T-helper 17 cell (primary cell): ENCODE measurements around the gene PLA2R1. TPM values are rescaled to one million over a fixed set of nuclear protein-coding genes. Genes with fewer than 3 reads are reported as not detected.

Experiments used
- ATAC-seq: fragments of 150-1000 bp; cut with Tn5 transposase; 2 replicates; pipeline ENCODE4 v1.10.0; 2021; ENCODE audit warnings: mild to moderate bottlenecking, moderate library complexity
- DNase-seq, 3 donors: peaks; one replicate each; pipeline versions ENCODE4 v3.0.0 to v3.0.0-alpha.2; 2020 to 2021
- H3K9me3 ChIP-seq: one replicate; pipeline ENCODE4 v1.7.0; 2013; ENCODE audit warnings: low read length, mild to moderate bottlenecking; ENCODE audit not compliant: control insufficient read depth, poor library complexity, severe bottlenecking
- H3K27ac Mint-ChIP-seq: one replicate; pipeline ENCODE4 v1.8.0; 2022; ENCODE audit warnings: mild to moderate bottlenecking, moderate library complexity, mixed read lengths
- H3K27me3 Mint-ChIP-seq: one replicate; pipeline ENCODE4 v1.8.0; 2022; ENCODE audit warnings: mixed read lengths
- H3K36me3 Mint-ChIP-seq: one replicate; pipeline ENCODE4 v1.8.0; 2022; ENCODE audit warnings: low read depth, mixed read lengths
- H3K4me1 Mint-ChIP-seq: one replicate; pipeline ENCODE4 v1.8.0; 2022; ENCODE audit warnings: mild to moderate bottlenecking, mixed read lengths
- H3K4me3 Mint-ChIP-seq: one replicate; pipeline ENCODE4 v1.8.0; 2022; ENCODE audit warnings: mild to moderate bottlenecking, moderate library complexity, mixed read lengths
- total RNA-seq, 4 donors: library from RNA in 2 of 4; stranded (reverse) in 2 of 4; gene quantifications; one replicate each; pipeline ENCODE4 v1.2.3 and lab custom pipeline; 2022 to 2026

Gene PLA2R1
- total RNA-seq, 2 donors from 2014 or later = not detected

- H3K9me3 ChIP-seq = no peaks in the 10 kb centered on the region
- peak; percentile 78 for ATAC-seq
- Mint-ChIP-seq H3K36me3 (peaks cover 12% of the 10 kb centered on the region), H3K27me3 (no peaks in the 10 kb centered on the region), H3K27ac (peak overlapping the region; percentile 74), H3K4me3 (no peak overlapping the region), H3K4me1 (peaks cover 40% of the 10 kb centered on the region)
- DNase-seq = no peak
Observed at GRCh38 chr2:159895258-159896065, 167.0 kb downstream of the PLA2R1 start.

DNA sequence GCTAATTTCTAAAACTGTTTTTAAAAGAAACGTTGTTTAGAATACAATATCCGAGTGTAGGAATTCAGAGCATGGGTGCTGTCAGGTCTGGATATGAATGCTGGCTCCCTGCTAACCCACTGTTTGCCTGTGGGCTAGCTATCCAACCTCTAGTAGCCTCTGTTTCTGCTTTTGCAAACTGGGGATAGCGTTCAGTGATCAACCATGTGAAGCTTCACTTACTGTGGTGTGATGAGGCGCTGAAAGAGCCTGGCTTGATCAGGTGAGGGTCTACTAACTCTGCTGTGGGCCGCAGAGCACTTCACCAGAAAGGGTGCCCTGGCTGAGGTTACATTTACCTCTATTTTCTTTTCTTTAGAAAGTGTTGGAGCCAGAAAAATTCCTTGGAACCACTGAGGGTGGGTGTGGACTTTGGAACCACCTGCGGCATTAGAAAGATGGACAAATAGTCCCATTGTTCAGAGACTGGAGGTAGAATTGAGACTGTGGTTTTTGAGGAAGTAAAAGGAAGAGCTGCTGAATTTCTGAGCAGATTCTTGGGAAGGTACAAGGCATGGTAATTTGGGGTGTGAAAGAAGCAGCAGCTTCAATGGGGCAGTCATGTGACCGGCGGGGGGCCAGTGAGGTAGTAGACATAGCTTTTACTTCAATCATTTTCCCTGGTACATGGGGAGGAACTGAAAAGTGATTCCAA lies 168.1 kb downstream of the PLA2R1 start:
- no peaks in the 10 kb centered on the region for H3K27me3 Mint-ChIP-seq
- no peak overlapping the region for H3K4me3 Mint-ChIP-seq
- H3K36me3 Mint-ChIP-seq = peaks cover 13% of the 10 kb centered on the region
- H3K9me3 ChIP-seq = no peaks in the 10 kb centered on the region
- peak overlapping the region; percentile 74 for H3K27ac Mint-ChIP-seq
- no peak for ATAC-seq
- no peak for DNase-seq
- H3K4me1 Mint-ChIP-seq = peaks cover 47% of the 10 kb centered on the region

GRCh38 chr2:159892990-159893810 lies 169.2 kb downstream of the PLA2R1 start:
- peaks cover 13% of the 10 kb centered on the region for H3K36me3 Mint-ChIP-seq
- no peak overlapping the region for H3K4me3 Mint-ChIP-seq
- H3K27ac Mint-ChIP-seq = no peak overlapping the region
- H3K27me3 Mint-ChIP-seq = no peaks in the 10 kb centered on the region
- H3K4me1 Mint-ChIP-seq = peaks cover 45% of the 10 kb centered on the region
- DNase-seq (no peak), ATAC-seq (no peak)
- no peaks in the 10 kb centered on the region for H3K9me3 ChIP-seq

DNA sequence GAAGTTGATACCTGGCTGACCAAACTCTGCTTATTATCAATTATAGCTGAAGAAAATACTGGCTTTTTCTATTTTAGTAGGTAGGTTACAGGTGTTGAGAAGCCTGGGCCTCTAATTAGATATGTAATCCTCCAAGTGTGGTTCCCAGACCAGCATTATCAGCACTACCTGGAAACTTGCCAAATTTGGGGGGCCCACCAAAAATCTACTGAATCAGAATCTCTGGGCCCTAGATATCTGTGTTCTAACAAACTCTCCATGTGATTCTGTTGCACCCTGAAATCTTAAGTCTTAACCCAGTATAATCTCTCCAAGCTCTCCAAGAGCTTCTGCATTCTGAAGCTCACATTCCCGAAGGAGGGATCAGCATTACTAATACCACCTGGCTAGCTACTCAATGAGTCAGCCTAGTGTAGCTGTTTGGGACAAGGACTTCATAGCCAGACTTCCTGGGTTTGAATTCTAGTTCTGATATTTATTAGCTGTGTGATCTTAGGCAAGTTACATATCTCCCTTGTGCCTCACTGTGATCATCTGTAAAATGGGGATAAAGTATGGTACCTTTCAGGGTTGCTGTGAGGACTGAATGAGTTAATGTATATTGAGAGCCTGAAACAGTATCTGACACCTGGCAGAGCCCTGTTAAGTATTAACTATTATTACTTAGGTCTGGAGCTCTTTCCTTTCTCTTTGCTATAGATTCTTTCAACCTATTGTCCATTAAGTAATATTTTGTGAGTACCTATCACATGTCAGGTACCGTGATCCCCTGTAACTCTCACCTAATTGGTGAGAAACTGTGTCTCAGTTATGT lies 170.3 kb downstream of the PLA2R1 start:
- no peak overlapping the region for H3K4me3 Mint-ChIP-seq
- ATAC-seq = no peak
- no peak for DNase-seq
- H3K9me3 ChIP-seq = no peaks in the 10 kb centered on the region
- no peaks in the 10 kb centered on the region for H3K27me3 Mint-ChIP-seq
- peaks cover 13% of the 10 kb centered on the region for H3K36me3 Mint-ChIP-seq
- no peak overlapping the region for H3K27ac Mint-ChIP-seq
- peaks cover 41% of the 10 kb centered on the region for H3K4me1 Mint-ChIP-seq

DNA sequence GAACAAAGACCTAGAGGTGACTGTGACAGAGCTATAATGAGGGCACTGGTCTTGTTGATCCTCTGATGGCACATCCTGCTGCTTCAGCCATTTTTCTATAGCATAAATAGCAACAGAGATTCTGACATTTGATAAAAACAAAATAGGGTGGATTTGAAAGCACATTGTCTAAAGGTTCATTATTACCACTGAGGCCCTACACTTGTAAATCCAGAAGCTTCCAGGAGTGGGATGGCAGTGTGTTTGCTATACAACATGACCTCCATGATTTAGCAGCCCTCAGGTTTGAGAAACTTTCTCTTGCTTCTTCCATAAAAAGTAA lies 171.2 kb downstream of the PLA2R1 start:
- no peak for ATAC-seq
- H3K4me1 Mint-ChIP-seq = peaks cover 36% of the 10 kb centered on the region
- peaks cover 13% of the 10 kb centered on the region for H3K36me3 Mint-ChIP-seq
- no peaks in the 10 kb centered on the region for H3K9me3 ChIP-seq
- no peak for DNase-seq
- no peak overlapping the region for H3K27ac Mint-ChIP-seq
- no peak overlapping the region for H3K4me3 Mint-ChIP-seq
- H3K27me3 Mint-ChIP-seq = no peaks in the 10 kb centered on the region

- peaks cover 13% of the 10 kb centered on the region for H3K36me3 Mint-ChIP-seq
- ATAC-seq (peak; percentile 83), DNase-seq (no peak)
- H3K27me3 Mint-ChIP-seq = no peaks in the 10 kb centered on the region
- peaks cover 32% of the 10 kb centered on the region for H3K4me1 Mint-ChIP-seq
- no peaks in the 10 kb centered on the region for H3K9me3 ChIP-seq
- peak overlapping the region; percentile 63 for H3K4me3 Mint-ChIP-seq
- peak overlapping the region; percentile 45 for H3K27ac Mint-ChIP-seq
Observed at GRCh38 chr2:159890551-159891266, 171.7 kb downstream of the PLA2R1 start.

DNA sequence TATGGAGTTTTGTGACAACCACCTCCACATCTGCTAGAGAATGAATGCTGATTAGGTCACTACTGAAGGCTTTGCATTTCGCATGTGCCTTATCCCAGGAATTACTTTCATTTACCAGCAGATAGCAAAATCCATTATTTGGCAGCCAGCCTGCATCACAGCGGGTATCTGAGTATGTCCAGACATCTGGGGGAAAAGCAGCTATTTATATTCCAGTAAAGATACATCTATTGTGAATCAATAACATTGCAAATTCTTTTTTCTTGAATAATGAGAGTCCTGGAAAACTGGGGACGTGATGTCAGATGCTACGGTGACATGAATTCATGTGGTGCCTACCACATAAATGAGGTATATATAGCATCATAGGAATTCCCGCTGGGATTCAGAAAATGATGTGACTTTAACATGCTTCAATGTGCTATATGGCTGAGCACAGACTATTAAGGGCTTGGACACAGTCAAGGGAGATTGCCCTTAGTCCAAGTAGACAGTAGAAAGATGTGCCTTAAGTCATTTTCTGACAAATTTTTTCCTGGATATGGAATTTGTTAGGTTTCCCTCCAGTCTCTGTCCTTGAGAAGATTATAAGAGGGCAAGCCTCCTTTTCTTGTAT lies 180.2 kb downstream of the PLA2R1 start:
- DNase-seq = no peak
- Mint-ChIP-seq H3K4me3 (no peak overlapping the region), H3K4me1 (peaks cover 8% of the 10 kb centered on the region), H3K36me3 (peaks cover 6% of the 10 kb centered on the region), H3K27ac (no peak overlapping the region), H3K27me3 (no peaks in the 10 kb centered on the region)
- no peak for ATAC-seq
- H3K9me3 ChIP-seq = no peaks in the 10 kb centered on the region

Other genes with a start within 250 kb of the PLA2R1 start
- gene LY75, start 157.9 kb downstream of the PLA2R1 start, total RNA-seq = 10 to 100 TPM; 31.8 to 37.1 TPM
- gene ITGB6, start 137.7 kb upstream of the PLA2R1 start, total RNA-seq = not detected